Measurements from ENCODE around the gene CTNNBL1.
"Not testable (repeated sequence)": the region's sequence is repeated elsewhere in the genome, so short reads cannot be mapped to it uniquely, and the experiment has no call there.

CTNNBL1 gene

GRCh38 chr20:37852666-37853065 lies 158.8 kb downstream of the CTNNBL1 start:
- DNase-seq (ENCODE audit: low read depth), result no peak

- DNase-seq (ENCODE audit: low read depth), result no peak
These were observed 160.1 kb downstream of the CTNNBL1 start for GRCh38 chr20:37853823-37854375.

GRCh38 chr20:37856034-37856433 lies 162.2 kb downstream of the CTNNBL1 start:
- DNase-seq (ENCODE audit: low read depth), result not testable (repeated sequence)

- no peak for DNase-seq (ENCODE audit: low read depth)
These were observed 163.3 kb downstream of the CTNNBL1 start for GRCh38 chr20:37856932-37857660.

GRCh38 chr20:37859406-37860171 lies 165.8 kb downstream of the CTNNBL1 start:
- DNase-seq (ENCODE audit: low read depth), result no peak

GRCh38 chr20:37863289-37863688 lies 169.5 kb downstream of the CTNNBL1 start:
- no peak for DNase-seq (ENCODE audit: low read depth)

- no peak for DNase-seq (ENCODE audit: low read depth)
These were observed 170.5 kb downstream of the CTNNBL1 start for GRCh38 chr20:37864298-37864697.

- DNase-seq (ENCODE audit: low read depth), result no peak
These were observed 172.2 kb downstream of the CTNNBL1 start for GRCh38 chr20:37866051-37866450.

GRCh38 chr20:37867289-37868195 lies 173.7 kb downstream of the CTNNBL1 start:
- DNase-seq (ENCODE audit: low read depth), result no peak

- DNase-seq (ENCODE audit: low read depth), result no peak
These were observed 175.1 kb downstream of the CTNNBL1 start for GRCh38 chr20:37868851-37869333.

GRCh38 chr20:37869334-37869861 lies 175.6 kb downstream of the CTNNBL1 start:
- no peak for DNase-seq (ENCODE audit: low read depth)

GRCh38 chr20:37870294-37870693 lies 176.5 kb downstream of the CTNNBL1 start:
- no peak for DNase-seq (ENCODE audit: low read depth)

GRCh38 chr20:37871751-37872150 lies 177.9 kb downstream of the CTNNBL1 start:
- DNase-seq (ENCODE audit: low read depth), result no peak

- no peak for DNase-seq (ENCODE audit: low read depth)
These were observed 178.3 kb downstream of the CTNNBL1 start for GRCh38 chr20:37872161-37872560.

- DNase-seq (ENCODE audit: low read depth), result no peak
These were observed 180.1 kb downstream of the CTNNBL1 start for GRCh38 chr20:37873884-37874283.

- DNase-seq (ENCODE audit: low read depth), result no peak
These were observed 181.8 kb downstream of the CTNNBL1 start for GRCh38 chr20:37875460-37876175.

- no peak for DNase-seq (ENCODE audit: low read depth)
These were observed 183.0 kb downstream of the CTNNBL1 start for GRCh38 chr20:37876863-37877262.

GRCh38 chr20:37877832-37878772 lies 184.3 kb downstream of the CTNNBL1 start:
- no peak for DNase-seq (ENCODE audit: low read depth)

- no peak for DNase-seq (ENCODE audit: low read depth)
These were observed 185.2 kb downstream of the CTNNBL1 start for GRCh38 chr20:37878835-37879599.
